Keratinocyte (primary cell): ENCODE results near the gene NUP214. TPM values are rescaled to one million over a fixed set of nuclear protein-coding genes. Genes with fewer than 3 reads are reported as not detected.

Experiments
- DNase-seq: peaks from one replicate; pipeline ENCODE4 v3.0.0-alpha.2; 2011; ENCODE audit warnings: low read depth, missing footprints, low spot score
- FAIRE-seq: peaks from 2 replicates; lab custom pipeline; 2011; peaks lifted over from hg19 to GRCh38; lab: Jason Lieb, UNC
- H2AFZ ChIP-seq: 2 replicates; pipeline ENCODE4 v1.6.0; 2012; ENCODE audit warnings: low read length, control low read depth, inconsistent platforms; ENCODE audit not compliant: control insufficient read depth
- H3K27ac ChIP-seq: 2 replicates; pipeline ENCODE4 v1.5.1; 2011; ENCODE audit warnings: low read length; ENCODE audit not compliant: control insufficient read depth, insufficient read depth
- H3K27me3 ChIP-seq: 3 replicates; pipeline ENCODE4 v1.6.0; 2011; ENCODE audit warnings: low read length; ENCODE audit not compliant: control insufficient read depth, insufficient read depth; ENCODE audit errors: extremely low read depth
- H3K36me3 ChIP-seq, 2 experiments: 2 replicates in 1 of 2; 3 replicates in 1 of 2; pipeline ENCODE4 v1.5.1; 2011; ENCODE audit warnings: low read length in 2 of 2, mild to moderate bottlenecking in 1 of 2; ENCODE audit not compliant: control insufficient read depth in 2 of 2, insufficient read depth in 2 of 2; ENCODE audit errors: extremely low read depth in 1 of 2
- H3K4me1 ChIP-seq: 3 replicates; pipeline ENCODE4 v1.5.1; 2011; ENCODE audit warnings: low read length; ENCODE audit not compliant: control insufficient read depth, insufficient read depth; ENCODE audit errors: extremely low read depth
- H3K4me2 ChIP-seq: 3 replicates; pipeline ENCODE4 v1.6.0; 2011; ENCODE audit warnings: low read depth, low read length; ENCODE audit not compliant: control insufficient read depth, insufficient read depth; ENCODE audit errors: extremely low read depth
- H3K4me3 ChIP-seq, 3 experiments: fragments of 200-600 bp in 1 of 3; sonication (generic) in 1 of 3; 2 replicates in 2 of 3; 3 replicates in 1 of 3; pipeline ENCODE4 v1.5.1; 2011 to 2016; ENCODE audit warnings: low read length in 3 of 3, mild to moderate bottlenecking in 3 of 3, control low read depth in 2 of 3, inconsistent platforms in 1 of 3, low read depth in 1 of 3, mixed read lengths in 1 of 3, mixed run types in 1 of 3, moderate library complexity in 1 of 3; ENCODE audit not compliant: control insufficient read depth in 2 of 3, insufficient read depth in 2 of 3; ENCODE audit errors: extremely low read depth in 1 of 3
- H3K79me2 ChIP-seq: 2 replicates; pipeline ENCODE4 v1.6.0; 2012; ENCODE audit warnings: low read length; ENCODE audit not compliant: control insufficient read depth, insufficient read depth
- H3K9ac ChIP-seq: 3 replicates; pipeline ENCODE4 v1.6.0; 2011; ENCODE audit warnings: low read length; ENCODE audit not compliant: control insufficient read depth, insufficient read depth; ENCODE audit errors: extremely low read depth
- H3K9me1 ChIP-seq: 3 replicates; pipeline ENCODE4 v1.6.0; 2011; ENCODE audit warnings: low read length; ENCODE audit not compliant: control insufficient read depth, insufficient read depth; ENCODE audit errors: extremely low read depth
- H3K9me3 ChIP-seq: 2 replicates; pipeline ENCODE4 v1.5.1; 2012; ENCODE audit warnings: low read depth, low read length; ENCODE audit not compliant: control insufficient read depth
- H4K20me1 ChIP-seq: 3 replicates; pipeline ENCODE4 v1.6.0; 2011; ENCODE audit warnings: low read length; ENCODE audit not compliant: control insufficient read depth, insufficient read depth; ENCODE audit errors: extremely low read depth
- CTCF ChIP-seq, 3 experiments: IDR thresholded peaks in 1 of 3; conservative IDR thresholded peaks in 1 of 3; optimal IDR thresholded peaks in 1 of 3; 2 replicates in 2 of 3; 3 replicates in 1 of 3; pipeline versions ENCODE3 to v1.5.1; 2011; ENCODE audit warnings: low read length in 3 of 3, mild to moderate bottlenecking in 3 of 3, moderate library complexity in 2 of 3, control low read depth in 1 of 3, inconsistent platforms in 1 of 3; ENCODE audit not compliant: insufficient read depth in 2 of 3; ENCODE audit errors: extremely low read depth in 1 of 3
- EZH2 ChIP-seq: IDR thresholded peaks from one replicate; pipeline ENCODE4 v1.6.1; 2012; ENCODE audit warnings: inconsistent platforms, mild to moderate bottlenecking, low read length, moderate library complexity
- dilution Hi-C: fragments of 300-500 bp; cut with MboI; formaldehyde crosslinking; loops from one replicate; pipeline ENCODE4 v1.7.0; 2020; ENCODE audit warnings: low sequenced_read_pairs; ENCODE audit not compliant: extremely low pct_ligation_motif_present
- polyA plus RNA-seq, 5 experiments: library from polyadenylated mRNA; depleted of rRNA in 3 of 5; stranded (reverse) in 3 of 5; stranded (forward) in 1 of 5; unstranded in 1 of 5; fragments of >200 nt; gene quantifications; 1 replicate in 1 of 5; 2 replicates in 3 of 5; 3 replicates in 1 of 5; pipeline versions ENCODE4 v1.2.1 to v1.2.3, GENCODE V29; 2011 to 2012; ENCODE audit warnings: missing spikeins in 2 of 5, low read depth in 1 of 5, low replicate concordance in 1 of 5

Gene NUP214
- polyA plus RNA-seq, 1 donor (not counting 4 experiments of a cell fraction or from before 2014, with no cell fraction given) = 7.3 TPM

GRCh38 chr9:131179561-131180219, 54.3 kb downstream of the NUP214 start:
- Histone ChIP-seq H2AFZ (no peak overlapping the region), H3K79me2 (no peaks in the 10 kb centered on the region), H3K4me3 (no peak overlapping the region), H3K4me1 (peaks cover 9% of the 10 kb centered on the region), H3K9me1 (no peaks in the 10 kb centered on the region), H3K9me3 (no peaks in the 10 kb centered on the region), H3K27ac (no peak overlapping the region), H4K20me1 (no peaks in the 10 kb centered on the region), H3K36me3 (peaks cover 23 to 35% of the 10 kb centered on the region in 2 experiments), H3K27me3 (no peaks in the 10 kb centered on the region), H3K9ac (no peak overlapping the region), H3K4me2 (no peak overlapping the region)
- DNase-seq = no peak
- dilution Hi-C loops = no loop called here
- TF ChIP-seq CTCF (optimal IDR thresholded peaks at IDR 0.05 in 1 of 3, IDR thresholded peaks at IDR 0.05 in 1 of 3, conservative IDR thresholded peaks at IDR 0.05 in 1 of 3; ENCODE audit: extremely low read depth in 1 of 3, insufficient read depth in 2 of 3, low read length in 3 of 3) (no peak), EZH2 (no peak)
- FAIRE-seq = no peak

GRCh38 chr9:131180454-131180853, 55.1 kb downstream of the NUP214 start:
- TF ChIP-seq CTCF (optimal IDR thresholded peaks at IDR 0.05 in 1 of 3, IDR thresholded peaks at IDR 0.05 in 1 of 3, conservative IDR thresholded peaks at IDR 0.05 in 1 of 3; ENCODE audit: extremely low read depth in 1 of 3, insufficient read depth in 2 of 3, low read length in 3 of 3) = no peak
- no peak for TF ChIP-seq EZH2
- no peak for FAIRE-seq
- DNase-seq = no peak
- Histone ChIP-seq H3K27me3 (no peaks in the 10 kb centered on the region), H3K9me3 (no peaks in the 10 kb centered on the region), H3K36me3 (peaks cover 18 to 28% of the 10 kb centered on the region in 2 experiments), H3K79me2 (no peaks in the 10 kb centered on the region), H3K27ac (no peak overlapping the region), H3K4me2 (no peak overlapping the region), H3K4me3 (no peak overlapping the region), H4K20me1 (no peaks in the 10 kb centered on the region), H3K4me1 (peaks cover 9% of the 10 kb centered on the region), H2AFZ (no peak overlapping the region), H3K9me1 (no peaks in the 10 kb centered on the region), H3K9ac (no peak overlapping the region)
- dilution Hi-C loops = no loop called here
